HepG2 (cell line): ENCODE measurements around the gene CPEB4. TPM values are rescaled to one million over a fixed set of nuclear protein-coding genes. Genes with fewer than 3 reads are reported as not detected.

Experiments used
- ATAC-seq: fragments of 200-7000 bp; cut with Tn5 transposase; 3 replicates; pipeline ENCODE4 v1.9.1; 2020; ENCODE audit warnings: mild to moderate bottlenecking, moderate library complexity
- BruUV-seq: library from RNA; stranded (reverse); fragments of 400-500 nt; replicated peaks from 2 replicates; lab custom pipeline; 2021; lab: Mats Ljungman, UMichigan
- CTCF ChIA-PET: fragments of 300-600 bp; formaldehyde crosslinking; extraction: SDS; loops from one replicate; lab custom pipeline; 2021; ENCODE audit warnings: low total read pairs, inconsistent platforms, low intra/inter-chr PET ratio; lab: Yijun Ruan, JAX
- POLR2A ChIA-PET: fragments of 350-600 bp; sonication (Branson Sonifier 250); formaldehyde crosslinking; loops from one replicate; lab custom pipeline; 2020; ENCODE audit warnings: antibody characterized with exemption, inconsistent platforms; lab: Yijun Ruan, JAX
- DNase-seq: peaks from one replicate; pipeline ENCODE4 v3.0.0-alpha.2; 2015; ENCODE audit warnings: low spot score
- FAIRE-seq: peaks from 3 replicates; lab custom pipeline; 2011; peaks lifted over from hg19 to GRCh38; lab: Jason Lieb, UNC
- H2AFZ ChIP-seq: one replicate; pipeline ENCODE4 v1.6.1; 2011; ENCODE audit warnings: low read length, inconsistent platforms
- H3K27ac ChIP-seq: fragments of 300-600 bp; 3 replicates; pipeline ENCODE4 v1.8.0; 2011; ENCODE audit warnings: mixed run types, mild to moderate bottlenecking, mixed read lengths, low read length, inconsistent platforms; ENCODE audit not compliant: insufficient read depth; ENCODE audit errors: extremely low read length
- H3K27me3 ChIP-seq, 2 experiments: fragments of 200-600 bp in 1 of 2; 2 replicates in 1 of 2; 3 replicates in 1 of 2; pipeline versions ENCODE4 v1.6.0 to v1.8.0; 2011; ENCODE audit warnings: low read length in 2 of 2, mild to moderate bottlenecking in 2 of 2, moderate library complexity in 2 of 2, inconsistent platforms in 1 of 2; ENCODE audit not compliant: insufficient read depth in 2 of 2, control insufficient read depth in 1 of 2
- H3K36me3 ChIP-seq, 2 experiments: fragments of 200-600 bp in 1 of 2; replicated peaks in 1 of 2; 2 replicates in 1 of 2; 3 replicates in 1 of 2; pipeline versions ENCODE4 v1.5.1 to v1.8.0; 2011; ENCODE audit warnings: low read length in 2 of 2, inconsistent platforms in 1 of 2; ENCODE audit not compliant: insufficient read depth in 2 of 2, control insufficient read depth in 1 of 2
- H3K4me1 ChIP-seq: 2 replicates; pipeline ENCODE4 v1.5.1; 2012; ENCODE audit warnings: low read length, inconsistent platforms; ENCODE audit not compliant: insufficient read depth
- H3K4me2 ChIP-seq: 2 replicates; pipeline ENCODE4 v1.6.0; 2011; ENCODE audit warnings: low read depth, low read length, inconsistent platforms
- H3K4me3 ChIP-seq, 3 experiments: fragments of 200-600 bp in 1 of 3; sonication (generic), shearing (Covaris generic) in 1 of 3; replicated peaks in 1 of 3; 2 replicates each; pipeline ENCODE4 v1.5.1; 2011 to 2016; ENCODE audit warnings: low read length in 3 of 3, inconsistent platforms in 2 of 3, low read depth in 2 of 3, mild to moderate bottlenecking in 2 of 3, control low read depth in 1 of 3, mixed read lengths in 1 of 3; ENCODE audit not compliant: insufficient read depth in 1 of 3
- H3K79me2 ChIP-seq: one replicate; pipeline ENCODE4 v1.6.1; 2011; ENCODE audit warnings: low read length, inconsistent platforms; ENCODE audit not compliant: insufficient read depth
- H3K9ac ChIP-seq: 2 replicates; pipeline ENCODE4 v1.6.0; 2011; ENCODE audit warnings: mild to moderate bottlenecking, low read depth, low read length, inconsistent platforms; ENCODE audit not compliant: insufficient read depth
- H3K9me3 ChIP-seq: 2 replicates; pipeline ENCODE4 v1.5.1; 2012; ENCODE audit warnings: mild to moderate bottlenecking, low read length
- H4K20me1 ChIP-seq: 2 replicates; pipeline ENCODE4 v1.6.0; 2011; ENCODE audit warnings: inconsistent platforms, mild to moderate bottlenecking, low read length, moderate library complexity; ENCODE audit not compliant: insufficient read depth
- CC2D1A ChIP-seq: sonication (generic); formaldehyde crosslinking; IDR thresholded peaks from 2 replicates; pipeline ENCODE4 v1.8.1; 2023; ENCODE audit warnings: mild to moderate bottlenecking, missing genetic modification reagents
- CEBPB ChIP-seq: IDR thresholded peaks from 2 replicates; pipeline ENCODE4 v1.6.1; 2011; ENCODE audit warnings: low read depth, low read length, improper control_type of control experiment, borderline replicate concordance
- E2F1 ChIP-seq: sonication (generic); formaldehyde crosslinking; IDR thresholded peaks from 2 replicates; pipeline ENCODE4 v1.5.0; 2020; ENCODE audit warnings: missing genetic modification reagents
- GLI4 ChIP-seq: sonication (generic); formaldehyde crosslinking; IDR thresholded peaks from 2 replicates; pipeline ENCODE4 v1.5.1; 2020; ENCODE audit warnings: missing genetic modification reagents, mild to moderate bottlenecking, moderate library complexity, borderline replicate concordance
- HOXA7 ChIP-seq: sonication (generic); formaldehyde crosslinking; IDR thresholded peaks from 2 replicates; pipeline ENCODE4 v1.8.1; 2022; ENCODE audit warnings: mild to moderate bottlenecking, missing genetic modification reagents, moderate library complexity
- MAFK ChIP-seq, 2 experiments: IDR thresholded peaks in 1 of 2; conservative IDR thresholded peaks in 1 of 2; 2 replicates each; pipeline ENCODE4 v1.6.1; 2011; ENCODE audit warnings: improper control_type of control experiment in 2 of 2, low read length in 2 of 2
- ZNF557 ChIP-seq: sonication (generic); formaldehyde crosslinking; IDR thresholded peaks from 2 replicates; pipeline ENCODE4 v1.4.0; 2020; ENCODE audit warnings: missing genetic modification reagents
- WGBS: methylation state at CpG from one replicate; pipeline ENCODE4 v1.1.6; 2017; ENCODE audit warnings: low lambda C conversion rate; 5-methylcytosine and 5-hydroxymethylcytosine counted together
- in situ Hi-C: cut with HindIII; loops from 2 replicates; pipeline ENCODE4 v1.10.0; 2017; ENCODE audit warnings: low pct_unique_long_range_greater_than_20kb; ENCODE audit not compliant: extremely low pct_ligation_motif_present
- intact Hi-C: fragments of 100-400 bp; cut with micrococcal nuclease; formaldehyde crosslinking; loops from one replicate; pipeline ENCODE4 v1.10.0; 2022; ENCODE audit not compliant: unreplicated experiment
- polyA plus RNA-seq, 8 experiments: library from polyadenylated mRNA; depleted of rRNA in 3 of 8; stranded (reverse) in 7 of 8; unstranded in 1 of 8; fragments of >200 nt; fragmentation: Illumina TruSeq in 4 of 8; extraction: Trizol in 4 of 8; gene quantifications; 2 replicates each; pipeline versions ENCODE4 v1.2.1 to v1.2.3, GENCODE V29; 2011 to 2016; ENCODE audit warnings: low read depth in 4 of 8, missing spikeins in 1 of 8, mixed read lengths in 1 of 8; ENCODE audit not compliant: insufficient read depth in 1 of 8
- total RNA-seq, 5 experiments: library from RNA; depleted of rRNA; stranded (reverse); fragments of >200 nt; fragmentation: Illumina TruSeq; extraction: Trizol; gene quantifications; 2 replicates each; pipeline ENCODE4 v1.2.3, GENCODE V29; 2016; ENCODE audit warnings: low read depth in 1 of 5

The CPEB4 gene
- total and polyA plus RNA-seq, 2 of the 13 experiments (the other 11 are each of a cell fraction or from before 2014, with no cell fraction given) = 7.7 to 26.7 TPM

GRCh38 chr5:173935396-173935795 lies 47.2 kb downstream of the CPEB4 start (continued):
- TF ChIP-seq HOXA7 (CRISPR knock-in tag) (no peak), MAFK (conservative IDR thresholded peaks at IDR 0.05 in 1 of 2, IDR thresholded peaks at IDR 0.05 in 1 of 2; ENCODE audit: low read length in 2 of 2) (no peak), CC2D1A (no peak), GLI4 (CRISPR knock-in tag) (no peak), ZNF557 (CRISPR knock-in tag) (no peak)

GRCh38 chr5:173940269-173940668 lies 52.1 kb downstream of the CPEB4 start:
- CTCF ChIA-PET = no interaction called here
- BruUV-seq = no TSS peak

More at GRCh38 chr5:173940269-173940668, 52.1 kb downstream of the CPEB4 start:
- ATAC-seq (no peak), DNase-seq (no peak), FAIRE-seq (no peak)
- H3K9ac ChIP-seq = no peak overlapping the region
- peak; percentile 46; the same call in 1 of the 2 replicates for TF ChIP-seq CEBPB
- no peak for TF ChIP-seq E2F1 (CRISPR knock-in tag)
- TF ChIP-seq, all 625 proteins: peak for 1
- Histone ChIP-seq H3K36me3 (peaks cover 1 to 14% of the 10 kb centered on the region in 2 experiments; a peak in 2 of 5 replicates), H3K4me1 (peaks cover 72% of the 10 kb centered on the region), H4K20me1 (no peaks in the 10 kb centered on the region), H3K9me3 (no peaks in the 10 kb centered on the region), H2AFZ (no peak overlapping the region), H3K4me2 (no peak overlapping the region; the same call in 1 of the 2 replicates), H3K79me2 (peaks cover 27% of the 10 kb centered on the region), H3K4me3 (no peak overlapping the region), H3K27ac (peak overlapping the region; percentile 73), H3K27me3 (no peaks in the 10 kb centered on the region; a peak in 1 of 5 replicates)
- POLR2A ChIA-PET = interaction anchor here (1.0 to 1.2 kb wide), 2 partner anchors 10 to 52 kb away, joined by 3 read pairs; partner anchors contain the start of gene CPEB4
- intact Hi-C loops = no loop called here
- in situ Hi-C loops = no loop called here
- WGBS = 97% methylated on average over 2 of the region's 2 CpGs
